NCI-H2196 (cell line): ENCODE data around the gene KCNQ5.

Source experiments
- DNase-seq: peaks from one replicate; lab custom pipeline; 2025; ENCODE audit not compliant: unreplicated experiment; lab: John Stamatoyannopoulos, UW

Gene KCNQ5

DNA sequence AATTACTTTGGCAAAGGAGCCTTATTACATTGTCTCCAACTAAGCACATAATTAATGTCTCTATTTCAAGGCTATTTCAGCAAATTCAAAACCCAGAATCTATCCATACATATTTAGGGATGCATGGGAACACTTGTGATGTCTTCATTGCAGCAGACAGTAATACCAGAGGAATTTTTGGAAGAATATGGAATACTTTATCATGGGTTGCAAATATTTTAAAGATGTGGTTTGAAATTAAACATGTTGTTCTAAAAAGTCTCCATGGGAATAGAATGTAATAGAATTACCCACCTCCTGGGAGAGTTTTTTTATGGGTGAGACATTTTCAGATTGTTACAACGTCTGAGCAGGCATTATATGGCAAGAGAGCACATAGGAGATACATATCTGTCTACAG, 170.8 kb downstream of the KCNQ5 start:
- DNase-seq: no peak

- DNase-seq: no peak
Observed at GRCh38 chr6:72793641-72794395, 172.0 kb downstream of the KCNQ5 start.

DNA sequence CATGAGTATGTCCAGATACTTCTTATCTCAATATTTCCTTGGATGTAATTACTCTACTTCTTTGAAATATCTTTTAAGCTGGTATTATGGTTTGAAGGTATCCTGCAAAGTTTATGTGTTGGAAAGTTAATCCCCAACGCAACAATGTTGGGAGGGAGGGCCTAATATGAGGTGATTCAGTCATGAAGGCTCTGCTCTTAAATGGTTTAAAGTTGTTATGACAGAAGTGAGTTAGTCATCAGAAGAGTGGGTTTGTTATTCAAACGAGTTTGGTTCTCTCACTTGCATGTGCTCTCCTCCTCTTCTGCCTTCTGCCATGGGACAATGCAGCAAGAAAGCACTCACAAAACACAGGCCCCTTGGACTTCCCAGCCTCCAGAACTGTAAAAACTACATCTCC, 176.3 kb downstream of the KCNQ5 start:
- no peak for DNase-seq

DNA sequence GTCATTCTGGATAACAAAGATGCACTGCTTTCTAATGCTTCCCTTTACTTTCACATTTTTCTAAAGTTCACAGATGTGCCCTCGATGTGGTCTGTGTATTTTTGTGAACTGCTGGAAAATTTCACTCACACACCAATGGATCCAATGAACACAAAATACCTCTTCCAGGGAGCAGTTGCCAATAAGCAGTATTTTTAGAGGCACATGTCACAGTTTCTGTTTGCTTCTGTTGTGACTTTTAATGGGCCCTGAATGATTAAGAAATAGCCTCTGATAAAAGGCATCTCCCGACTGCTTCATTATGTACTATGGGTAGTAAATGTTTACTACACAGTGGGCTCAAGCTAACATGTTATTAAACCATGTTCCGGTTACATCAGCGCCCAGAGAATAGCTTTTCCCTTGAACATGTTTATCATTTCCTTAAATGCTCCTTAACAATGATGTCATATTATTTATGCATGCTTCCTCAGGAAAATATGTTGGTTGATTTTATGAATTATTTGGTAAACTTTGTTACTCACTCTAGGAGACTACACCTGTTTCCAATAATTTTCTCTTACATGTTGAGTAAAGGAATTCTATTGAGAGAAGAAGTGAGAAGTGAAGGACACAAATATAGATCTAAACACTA, 188.0 kb downstream of the KCNQ5 start:
- no peak for DNase-seq

GRCh38 chr6:72810571-72811280, 188.9 kb downstream of the KCNQ5 start:
- DNase-seq: no peak

DNA sequence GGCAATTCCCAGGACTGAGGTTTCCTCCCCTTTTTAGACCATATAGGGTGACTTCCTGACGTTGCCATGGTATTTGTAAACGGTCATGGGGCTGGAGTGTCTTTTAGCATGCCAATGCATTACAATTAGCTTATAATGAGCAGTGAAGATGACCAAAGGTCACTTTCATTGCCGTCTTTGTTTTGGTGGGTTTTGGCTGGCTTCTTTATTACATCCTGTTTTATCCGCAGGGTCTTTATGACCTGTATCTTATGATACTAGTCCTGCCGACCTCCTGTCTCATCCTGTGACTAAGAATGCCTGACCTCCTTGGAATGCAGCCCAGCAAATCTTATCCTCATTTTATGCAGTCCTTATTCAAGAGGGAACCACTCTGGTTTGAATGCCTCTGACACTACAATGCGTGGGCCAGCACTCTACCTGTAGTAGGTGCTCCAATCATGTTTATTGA, 190.1 kb downstream of the KCNQ5 start:
- DNase-seq: no peak

DNA sequence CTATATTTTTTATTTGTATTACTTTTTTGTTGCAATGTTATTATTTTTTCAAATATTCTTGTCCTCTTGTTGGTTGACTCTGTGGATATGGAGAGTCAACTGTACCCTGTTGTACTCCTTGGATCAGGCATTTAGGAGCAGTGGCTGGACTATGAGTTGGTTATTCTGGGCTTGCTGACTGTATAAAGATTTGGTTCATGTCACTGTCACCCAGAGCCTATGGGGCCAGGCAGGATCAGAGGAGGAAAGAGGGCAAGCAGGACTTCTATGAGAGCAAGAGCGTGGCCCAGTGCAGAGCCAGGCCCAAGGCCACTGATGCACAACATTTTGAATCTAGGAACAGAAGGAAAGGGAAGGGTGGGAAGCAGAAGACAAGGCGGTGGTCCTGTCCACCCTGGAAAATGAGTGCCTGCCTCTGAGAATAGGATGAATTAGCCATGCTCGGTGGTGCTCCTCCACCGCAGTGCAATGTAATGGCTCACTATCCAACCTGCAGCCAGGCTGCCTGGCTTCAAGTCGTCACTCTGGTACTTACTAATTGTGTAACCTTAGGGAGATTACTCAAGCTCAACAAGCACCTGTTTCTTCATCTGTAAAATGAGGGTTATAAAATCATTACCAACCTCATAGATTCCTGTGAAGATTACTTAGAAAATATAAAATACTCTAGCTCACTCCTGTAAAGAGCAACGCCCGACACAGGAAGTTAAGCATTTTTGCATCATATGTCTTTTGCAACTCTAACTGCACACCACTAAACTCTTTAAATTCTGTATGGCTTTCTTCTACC, 192.1 kb downstream of the KCNQ5 start:
- DNase-seq: no peak

DNA sequence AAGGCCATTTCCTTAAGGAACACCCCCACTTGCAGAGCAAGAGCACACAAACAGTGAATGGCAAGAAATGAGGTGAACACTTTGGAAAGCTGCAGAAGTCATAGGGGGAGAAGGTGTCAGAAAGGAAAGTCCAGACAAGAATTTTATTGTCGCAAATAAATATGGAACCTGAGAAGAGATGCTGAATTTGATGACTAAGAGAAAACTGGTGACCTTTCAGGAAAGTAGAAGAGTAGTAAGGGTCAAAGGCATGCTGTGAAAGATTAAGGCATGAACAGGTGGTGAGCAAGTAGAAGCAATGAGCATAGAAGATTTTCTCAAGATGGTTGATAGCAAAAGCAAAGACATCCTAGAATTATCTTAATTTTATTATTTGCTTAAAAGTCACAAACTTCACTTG, 194.2 kb downstream of the KCNQ5 start:
- DNase-seq: no peak

GRCh38 chr6:72817208-72817607, 195.3 kb downstream of the KCNQ5 start:
- DNase-seq: no peak

- no peak for DNase-seq
Observed at GRCh38 chr6:72819609-72820008, 197.7 kb downstream of the KCNQ5 start.

GRCh38 chr6:72820153-72820552, 198.3 kb downstream of the KCNQ5 start:
- DNase-seq: no peak

DNA sequence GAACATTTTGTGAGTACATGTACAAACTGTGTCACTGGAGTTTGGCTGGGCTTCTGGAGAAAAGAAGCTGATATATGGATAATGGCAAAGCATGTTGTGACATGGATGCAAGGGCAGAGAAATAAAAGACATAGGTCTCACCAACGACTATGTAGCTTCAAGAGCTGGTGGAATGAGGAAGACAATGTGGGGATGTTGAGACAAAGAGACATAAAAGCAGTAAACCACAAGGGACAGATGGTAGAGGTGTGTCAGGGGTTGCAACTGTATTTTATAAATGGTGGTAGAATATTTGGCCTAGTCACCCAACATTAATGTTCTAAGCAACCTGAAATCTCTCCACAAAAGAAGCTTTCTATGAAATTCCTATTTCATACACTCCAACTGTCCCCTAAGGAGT, 199.0 kb downstream of the KCNQ5 start:
- DNase-seq: no peak

- DNase-seq: no peak
Observed at GRCh38 chr6:72822023-72822422, 200.2 kb downstream of the KCNQ5 start.

GRCh38 chr6:72822691-72823090, 200.8 kb downstream of the KCNQ5 start:
- no peak for DNase-seq

- DNase-seq: no peak
Observed at GRCh38 chr6:72824833-72825232, 203.0 kb downstream of the KCNQ5 start.

DNA sequence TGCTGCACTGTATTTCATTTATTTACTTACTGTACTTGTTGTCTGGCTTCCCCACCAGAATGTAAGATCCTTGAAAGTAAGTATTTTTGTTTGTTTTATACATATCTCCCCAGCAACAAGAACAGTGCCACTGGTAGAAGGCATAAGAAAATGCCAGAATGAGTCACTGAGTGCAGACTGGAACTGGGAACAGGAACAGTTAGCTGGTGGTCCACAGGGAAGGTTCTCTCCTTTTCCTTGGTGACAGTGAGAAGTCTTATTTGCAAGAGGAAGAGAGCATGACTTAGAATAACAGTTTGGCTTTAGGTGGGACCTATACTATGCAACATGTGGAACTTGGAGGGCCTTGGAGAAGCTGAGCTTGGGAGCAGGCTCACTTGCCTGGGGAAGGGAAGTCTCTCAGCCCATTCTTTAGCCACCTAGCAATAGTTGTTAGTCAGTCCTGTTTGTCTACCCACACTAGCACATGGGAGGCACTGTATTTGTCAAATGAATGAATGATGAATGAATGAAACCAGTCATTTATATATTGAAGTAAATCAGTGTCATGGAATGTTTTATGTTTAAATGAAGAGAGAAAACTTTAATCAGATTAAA, 203.5 kb downstream of the KCNQ5 start:
- no peak for DNase-seq

- DNase-seq: no peak
Observed at GRCh38 chr6:72826037-72826436, 204.2 kb downstream of the KCNQ5 start.

DNA sequence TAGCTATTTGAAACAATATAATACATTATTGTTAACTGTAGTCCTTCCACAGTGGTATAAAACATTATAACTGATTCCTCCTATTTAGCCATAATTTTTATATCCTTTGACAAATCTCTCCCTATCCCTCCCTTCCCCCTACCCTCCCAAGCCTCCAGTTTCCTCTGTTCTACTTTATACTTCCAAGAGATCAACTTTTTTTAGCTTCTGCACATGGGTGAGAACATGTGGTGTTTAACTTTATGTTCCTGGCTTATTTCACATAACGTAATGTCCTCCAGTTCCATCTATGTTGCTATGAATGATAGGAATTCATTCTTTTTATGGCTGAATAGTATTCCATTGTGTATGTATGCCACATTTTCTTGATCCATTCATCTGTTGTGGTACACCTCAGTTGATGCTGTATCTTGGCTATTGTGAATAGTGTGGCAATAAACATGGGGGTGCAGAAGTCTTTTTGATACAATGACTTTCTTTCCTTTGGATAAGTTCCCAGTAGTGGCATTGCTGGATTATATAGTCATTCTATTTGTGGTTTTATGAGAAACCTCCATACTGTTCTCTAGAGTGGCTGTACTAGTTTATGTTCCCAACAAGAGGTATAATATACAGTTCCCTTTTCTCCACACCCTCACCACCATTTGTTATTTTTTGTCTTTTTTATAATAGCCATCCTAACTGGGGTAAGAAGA, 205.0 kb downstream of the KCNQ5 start:
- DNase-seq: no peak

- DNase-seq: no peak
Observed at GRCh38 chr6:72828904-72829303, 207.0 kb downstream of the KCNQ5 start.

- DNase-seq: no peak
Observed at GRCh38 chr6:72832271-72832670, 210.4 kb downstream of the KCNQ5 start.
